ENCODE measurements around the gene SLC5A12.

GRCh38 chr11:26665946-26666345, 55.9 kb downstream of the SLC5A12 start:
- no peak for TF ChIP-seq CTCF (IDR thresholded peaks at IDR 0.05; ENCODE audit: insufficient read depth, low read length, poor library complexity, severe bottlenecking)
- TF ChIP-seq EZH2phosphoT487 (conservative IDR thresholded peaks at IDR 0.05; ENCODE audit: low read length) = no peak
